ENCODE results near the gene ABLIM1. TPM values are rescaled to one million over a fixed set of nuclear protein-coding genes. Genes with fewer than 3 reads are reported as not detected.

The ABLIM1 gene
- total RNA-seq, 2 experiments from 2014 or later = 157 to 159 TPM

DNA sequence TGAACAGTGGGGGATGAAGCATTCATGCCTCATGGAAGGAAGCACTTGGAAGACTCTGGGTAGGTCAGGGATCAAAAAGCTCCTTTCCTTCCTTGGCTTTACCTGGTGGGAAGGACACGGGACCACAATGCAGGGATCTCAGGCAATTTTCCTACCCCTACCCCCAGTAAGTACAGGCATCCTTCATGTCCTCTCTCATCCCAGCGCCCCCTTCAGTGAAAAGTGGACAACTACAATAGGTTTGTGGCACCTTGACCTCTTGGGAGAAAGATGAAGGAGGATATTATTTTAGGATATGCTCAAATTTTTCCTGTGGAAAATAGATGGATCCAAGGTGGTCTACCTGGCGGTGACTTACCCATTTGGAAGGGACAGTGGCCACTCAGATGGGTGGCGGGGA, 270.3 kb downstream of the ABLIM1 start:
- Mint-ChIP-seq H3K4me1 (ENCODE audit: low read depth) (peaks cover 6% of the 10 kb centered on the region), H3K4me3 (no peak overlapping the region), H3K27me3 (ENCODE audit: low read depth) (peaks cover 2% of the 10 kb centered on the region), H3K27ac (no peak overlapping the region), H3K36me3 (ENCODE audit: low read depth) (no peaks in the 10 kb centered on the region), H3K9me3 (no peaks in the 10 kb centered on the region)
- CTCF ChIA-PET = interaction anchor here (1.0 to 2.3 kb wide), 3 partner anchors 64 to 166 kb away, joined by 3 to 10 read pairs (median 4); no protein-coding TSS in a partner anchor
- DNase-seq = no peak
- intact Hi-C loops (cut with micrococcal nuclease) = no loop called here

DNA sequence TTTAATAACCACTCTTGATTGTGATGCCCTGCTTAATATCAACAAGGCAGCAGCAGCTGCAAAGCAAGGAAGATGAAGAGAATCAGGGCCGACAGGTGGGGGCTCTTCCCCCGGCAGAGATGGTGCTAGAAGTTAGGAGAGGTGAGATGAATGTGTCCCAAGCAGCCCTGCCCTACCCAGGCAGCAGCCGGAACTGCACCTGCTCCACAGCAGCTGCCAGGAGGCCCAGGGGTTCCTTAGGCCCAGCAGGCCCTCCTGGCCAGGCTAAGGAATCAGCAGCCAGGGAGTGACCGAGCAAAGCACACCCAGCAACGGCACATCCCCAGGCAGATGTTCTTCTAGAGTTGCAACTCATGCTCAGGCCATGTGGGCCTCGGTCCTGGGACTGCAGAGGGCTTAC, 271.6 kb downstream of the ABLIM1 start:
- H3K36me3 Mint-ChIP-seq (ENCODE audit: low read depth) = no peaks in the 10 kb centered on the region
- H3K4me3 Mint-ChIP-seq = no peak overlapping the region
- no peak for DNase-seq
- CTCF ChIA-PET = no interaction called here
- no peak overlapping the region for H3K27ac Mint-ChIP-seq
- H3K27me3 Mint-ChIP-seq (ENCODE audit: low read depth) = peaks cover 7% of the 10 kb centered on the region
- H3K4me1 Mint-ChIP-seq (ENCODE audit: low read depth) = peaks cover 6% of the 10 kb centered on the region
- H3K9me3 Mint-ChIP-seq = no peaks in the 10 kb centered on the region
- intact Hi-C loops (cut with micrococcal nuclease) = no loop called here

DNA sequence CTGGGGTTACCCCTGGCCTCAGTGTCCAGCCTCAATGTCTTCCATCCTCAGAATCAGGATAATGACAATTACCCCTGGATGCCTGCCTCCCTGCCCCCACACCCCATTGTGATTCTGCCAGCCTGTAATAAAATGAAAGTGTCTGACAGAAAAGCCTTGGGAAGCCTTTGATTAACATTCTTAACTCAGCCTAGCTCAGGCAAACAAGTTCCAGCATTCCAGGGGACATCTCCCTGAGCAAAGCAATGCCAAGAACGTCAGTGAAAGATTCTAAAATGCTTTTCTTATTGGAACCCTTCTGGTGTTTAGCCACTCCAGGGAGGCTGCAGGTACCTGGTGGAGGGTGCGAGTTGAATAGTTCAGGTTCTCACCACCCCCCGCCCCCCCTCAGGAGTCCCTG, 272.5 kb downstream of the ABLIM1 start:
- CTCF ChIA-PET = no interaction called here
- Mint-ChIP-seq H3K27me3 (ENCODE audit: low read depth) (peaks cover 7% of the 10 kb centered on the region), H3K9me3 (no peaks in the 10 kb centered on the region), H3K36me3 (ENCODE audit: low read depth) (no peaks in the 10 kb centered on the region), H3K4me3 (no peak overlapping the region), H3K27ac (no peak overlapping the region), H3K4me1 (ENCODE audit: low read depth) (peaks cover 6% of the 10 kb centered on the region)
- no peak for DNase-seq
- intact Hi-C loops (cut with micrococcal nuclease) = no loop called here

DNA sequence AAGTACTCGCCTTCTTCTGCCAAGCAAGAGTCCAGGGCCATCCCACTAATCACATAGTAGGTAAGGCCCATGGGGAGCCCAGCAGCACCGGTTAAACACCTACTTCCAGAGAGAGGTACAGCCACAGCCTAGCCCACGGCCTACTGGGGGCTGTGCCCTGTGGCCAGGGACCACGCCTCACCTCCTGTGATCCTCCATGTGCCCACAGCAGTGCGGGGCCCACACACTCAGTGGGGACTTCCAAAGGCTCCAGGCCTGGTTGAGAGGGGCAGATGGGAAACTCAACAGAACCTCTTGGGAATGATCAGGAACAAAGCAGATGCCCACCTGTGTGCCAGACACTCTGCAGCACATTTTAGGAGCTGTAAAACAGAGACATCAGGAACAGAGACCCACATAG, 273.5 kb downstream of the ABLIM1 start:
- peaks cover 6% of the 10 kb centered on the region for H3K4me1 Mint-ChIP-seq (ENCODE audit: low read depth)
- CTCF ChIA-PET = no interaction called here
- no peak overlapping the region for H3K27ac Mint-ChIP-seq
- peaks cover 9% of the 10 kb centered on the region for H3K27me3 Mint-ChIP-seq (ENCODE audit: low read depth)
- no peak for DNase-seq
- H3K4me3 Mint-ChIP-seq = no peak overlapping the region
- intact Hi-C loops (cut with micrococcal nuclease) = no loop called here
- H3K9me3 Mint-ChIP-seq = no peaks in the 10 kb centered on the region
- no peaks in the 10 kb centered on the region for H3K36me3 Mint-ChIP-seq (ENCODE audit: low read depth)

DNA sequence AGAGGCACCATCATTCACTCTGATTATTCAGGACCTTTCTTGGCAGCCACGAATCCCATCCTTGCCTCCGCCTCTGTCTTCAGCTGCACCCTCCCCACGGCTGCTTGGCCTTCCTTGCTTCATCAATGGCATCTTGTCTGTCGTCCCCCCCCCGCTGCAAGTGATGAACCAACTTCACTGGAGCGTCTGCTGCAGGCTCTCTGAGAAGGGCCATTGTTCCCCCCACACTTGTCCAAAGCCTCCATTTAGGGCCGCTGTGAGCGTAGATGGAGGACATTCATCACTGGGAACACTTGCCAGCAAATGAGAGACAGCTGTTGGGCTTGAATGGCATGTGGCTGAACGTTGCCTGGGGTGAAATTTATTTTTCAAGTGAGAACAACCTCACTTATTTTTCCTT, 273.9 kb downstream of the ABLIM1 start:
- DNase-seq = no peak
- H3K27ac Mint-ChIP-seq = no peak overlapping the region
- H3K4me3 Mint-ChIP-seq = no peak overlapping the region
- intact Hi-C loops (cut with micrococcal nuclease) = no loop called here
- no peaks in the 10 kb centered on the region for H3K9me3 Mint-ChIP-seq
- H3K4me1 Mint-ChIP-seq (ENCODE audit: low read depth) = peaks cover 6% of the 10 kb centered on the region
- CTCF ChIA-PET = interaction anchor here (1.4 kb wide), 1 partner anchor 81 kb away, joined by 7 read pairs; no protein-coding TSS in a partner anchor
- no peaks in the 10 kb centered on the region for H3K36me3 Mint-ChIP-seq (ENCODE audit: low read depth)
- peaks cover 9% of the 10 kb centered on the region for H3K27me3 Mint-ChIP-seq (ENCODE audit: low read depth)

Other genes starting within 250 kb of the ABLIM1 start
- 10 to 100 TPM in 1 of 2 experiments, 1 to 10 TPM in 1; 8.7 to 11.4 TPM for gene FHIP2A, start 163.5 kb upstream of the ABLIM1 start, total RNA-seq

All from activated naive CD4-positive, alpha-beta T cell treated with anti-CD3 and anti-CD28 coated beads for 36 hours (primary cell).